Astrocyte of the spinal cord (primary cell): ENCODE data around the gene GSC.

Source experiments
- DNase-seq: peaks from one replicate; pipeline ENCODE4 v3.0.0; 2011; ENCODE audit warnings: low read depth, low spot score
- H3K4me3 ChIP-seq: 2 replicates; pipeline ENCODE4 v1.5.1; 2011; ENCODE audit warnings: low read depth, mild to moderate bottlenecking, low read length, moderate library complexity
- CTCF ChIP-seq: IDR thresholded peaks from 2 replicates; pipeline ENCODE4 v1.5.1; 2012; ENCODE audit warnings: low read depth, mild to moderate bottlenecking, low read length, inconsistent platforms
- in situ Hi-C: cut with HindIII; loops from 2 replicates; pipeline ENCODE4 v1.10.0; 2017; ENCODE audit warnings: low sequenced_read_pairs

The GSC gene

GRCh38 chr14:94796278-94796677 lies 26.4 kb upstream of the GSC start:
- no peak overlapping the region for H3K4me3 ChIP-seq
- in situ Hi-C loops: no loop called here
- no peak for DNase-seq
- no peak for TF ChIP-seq CTCF

- TF ChIP-seq CTCF: no peak
- in situ Hi-C loops: no loop called here
- no peak overlapping the region for H3K4me3 ChIP-seq
- DNase-seq: no peak
Measured at GRCh38 chr14:94795372-94795771, 25.5 kb upstream of the GSC start.

GRCh38 chr14:94793901-94794300 lies 24.0 kb upstream of the GSC start:
- no peak overlapping the region for H3K4me3 ChIP-seq
- no peak for TF ChIP-seq CTCF
- in situ Hi-C loops: no loop called here
- no peak for DNase-seq

- in situ Hi-C loops: no loop called here
- TF ChIP-seq CTCF: no peak
- DNase-seq: no peak
- no peak overlapping the region for H3K4me3 ChIP-seq
Measured at GRCh38 chr14:94787655-94788054, 17.7 kb upstream of the GSC start.

- no peak for DNase-seq
- in situ Hi-C loops: no loop called here
- H3K4me3 ChIP-seq: no peak overlapping the region
- TF ChIP-seq CTCF: no peak
Measured at GRCh38 chr14:94787092-94787491, 17.2 kb upstream of the GSC start.

- TF ChIP-seq CTCF: no peak
Measured at GRCh38 chr14:94780536-94781399, 10.9 kb upstream of the GSC start.

More at GRCh38 chr14:94780536-94781399, 10.9 kb upstream of the GSC start:
- DNase-seq: no peak
- in situ Hi-C loops: no loop called here
- H3K4me3 ChIP-seq: no peak overlapping the region
